ENCODE measurements around the gene C9orf43.
A peak's percentile ranks its signal among the peaks of the same experiment; 100 is the strongest.
"Not testable (repeated sequence)": the region's sequence is repeated elsewhere in the genome, so short reads cannot be mapped to it uniquely, and the experiment has no call there.

C9orf43 gene

GRCh38 chr9:113410207-113410864, at the start of gene C9orf43, which contains the start of gene POLE3:
TSS of gene C9orf43 (plus strand) at chr9:113410747. CDS start at chr9:113413494, 2,747 bp downstream.
TSS of gene POLE3 (minus strand) at chr9:113410675. CDS start at chr9:113410293, 382 bp downstream.
- DNase-seq (ENCODE audit: low read depth) = peak; percentile 93

- DNase-seq (ENCODE audit: low read depth) = no peak
Observed at GRCh38 chr9:113361304-113362018, 49.1 kb upstream of the C9orf43 start.

- DNase-seq (ENCODE audit: low read depth) = no peak
Observed at GRCh38 chr9:113363336-113363735, 47.2 kb upstream of the C9orf43 start.

- DNase-seq (ENCODE audit: low read depth) = no peak
Observed at GRCh38 chr9:113364951-113365350, 45.6 kb upstream of the C9orf43 start.

- not testable (repeated sequence) for DNase-seq (ENCODE audit: low read depth)
Observed at GRCh38 chr9:113365652-113366051, 44.9 kb upstream of the C9orf43 start.

- no peak for DNase-seq (ENCODE audit: low read depth)
Observed at GRCh38 chr9:113368348-113368981, 42.1 kb upstream of the C9orf43 start.

GRCh38 chr9:113368982-113369854, 41.3 kb upstream of the C9orf43 start:
- no peak for DNase-seq (ENCODE audit: low read depth)

- DNase-seq (ENCODE audit: low read depth) = no peak
Observed at GRCh38 chr9:113369855-113370140, 40.7 kb upstream of the C9orf43 start.

- DNase-seq (ENCODE audit: low read depth) = no peak
Observed at GRCh38 chr9:113370806-113371325, 39.7 kb upstream of the C9orf43 start.

- DNase-seq (ENCODE audit: low read depth) = no peak
Observed at GRCh38 chr9:113372059-113372458, 38.5 kb upstream of the C9orf43 start.

- DNase-seq (ENCODE audit: low read depth) = no peak
Observed at GRCh38 chr9:113373256-113373655, 37.3 kb upstream of the C9orf43 start.

GRCh38 chr9:113373676-113374392, 36.7 kb upstream of the C9orf43 start:
- no peak for DNase-seq (ENCODE audit: low read depth)

- no peak for DNase-seq (ENCODE audit: low read depth)
Observed at GRCh38 chr9:113375057-113376023, 35.2 kb upstream of the C9orf43 start.

- DNase-seq (ENCODE audit: low read depth) = peak; percentile 46
Observed at GRCh38 chr9:113376634-113377567, 33.6 kb upstream of the C9orf43 start, which contains the start of gene HDHD3. TSS of gene HDHD3 (minus strand) at chr9:113376986. CDS start at chr9:113374354, 2,632 bp downstream.

GRCh38 chr9:113379094-113379828, 31.3 kb upstream of the C9orf43 start:
- not testable (repeated sequence) for DNase-seq (ENCODE audit: low read depth)

GRCh38 chr9:113379829-113380210, 30.7 kb upstream of the C9orf43 start:
- not testable (repeated sequence) for DNase-seq (ENCODE audit: low read depth)

- no peak for DNase-seq (ENCODE audit: low read depth)
Observed at GRCh38 chr9:113380869-113381378, 29.6 kb upstream of the C9orf43 start.

GRCh38 chr9:113381441-113381840, 29.1 kb upstream of the C9orf43 start:
- not testable (repeated sequence) for DNase-seq (ENCODE audit: low read depth)
